ENCODE measurements around the gene CYP2W1.
"Not testable (repeated sequence)": the region's sequence is repeated elsewhere in the genome, so short reads cannot be mapped to it uniquely, and the experiment has no call there.

Gene CYP2W1

GRCh38 chr7:940599-941408 lies 42.2 kb upstream of the CYP2W1 start:
- H3K9me3 ChIP-seq (ENCODE audit: severe bottlenecking), result peaks cover 3% of the 10 kb centered on the region
- H3K4me1 ChIP-seq (ENCODE audit: insufficient read depth, poor library complexity, severe bottlenecking), result peaks cover 13% of the 10 kb centered on the region
- ATAC-seq (ENCODE audit: low read depth) (no peak), DNase-seq (ENCODE audit: low spot score) (no peak)
- no peak overlapping the region for H3K27ac ChIP-seq (ENCODE audit: poor library complexity, severe bottlenecking)
- no peaks in the 10 kb centered on the region for H3K27me3 ChIP-seq (ENCODE audit: insufficient read depth, poor library complexity, severe bottlenecking)
- no peak for TF ChIP-seq CTCF (IDR thresholded peaks at IDR 0.05; ENCODE audit: poor library complexity, severe bottlenecking)
- H3K36me3 ChIP-seq (ENCODE audit: low read depth), result peaks cover 5% of the 10 kb centered on the region; the same call in 1 of the 2 replicates
- H3K4me3 ChIP-seq (ENCODE audit: severe bottlenecking), result no peak overlapping the region

- peaks cover 25% of the 10 kb centered on the region for H3K4me1 ChIP-seq (ENCODE audit: insufficient read depth, poor library complexity, severe bottlenecking)
- peak overlapping the region; percentile 94 for H3K27ac ChIP-seq (ENCODE audit: poor library complexity, severe bottlenecking)
- H3K27me3 ChIP-seq (ENCODE audit: insufficient read depth, poor library complexity, severe bottlenecking); H3K36me3 ChIP-seq (ENCODE audit: low read depth); H3K9me3 ChIP-seq (ENCODE audit: severe bottlenecking); H3K4me3 ChIP-seq (ENCODE audit: severe bottlenecking); ATAC-seq (ENCODE audit: low read depth): not testable (repeated sequence)
- DNase-seq (ENCODE audit: low spot score), result peak; percentile 1
These were observed 39.2 kb upstream of the CYP2W1 start for GRCh38 chr7:943793-944192.

- no peak for ATAC-seq (ENCODE audit: low read depth)
- DNase-seq (ENCODE audit: low spot score), result no peak
- Histone ChIP-seq H3K27ac (ENCODE audit: poor library complexity, severe bottlenecking) (peak overlapping the region; percentile 94), H3K36me3 (ENCODE audit: low read depth) (peaks cover 5% of the 10 kb centered on the region; the same call in 1 of the 2 replicates), H3K27me3 (ENCODE audit: insufficient read depth, poor library complexity, severe bottlenecking) (no peaks in the 10 kb centered on the region), H3K4me3 (ENCODE audit: severe bottlenecking) (no peak overlapping the region), H3K9me3 (ENCODE audit: severe bottlenecking) (peaks cover 3% of the 10 kb centered on the region), H3K4me1 (ENCODE audit: insufficient read depth, poor library complexity, severe bottlenecking) (peaks cover 32% of the 10 kb centered on the region)
- no peak for TF ChIP-seq CTCF (IDR thresholded peaks at IDR 0.05; ENCODE audit: poor library complexity, severe bottlenecking)
These were observed 38.2 kb upstream of the CYP2W1 start for GRCh38 chr7:944744-945143.

GRCh38 chr7:945147-945555 lies 37.8 kb upstream of the CYP2W1 start:
- ATAC-seq (ENCODE audit: low read depth), result peak; percentile 38
- H3K36me3 ChIP-seq (ENCODE audit: low read depth), result peaks cover 5% of the 10 kb centered on the region; the same call in 1 of the 2 replicates
- H3K27ac ChIP-seq (ENCODE audit: poor library complexity, severe bottlenecking), result peak overlapping the region; percentile 94
- no peaks in the 10 kb centered on the region for H3K27me3 ChIP-seq (ENCODE audit: insufficient read depth, poor library complexity, severe bottlenecking)
- peaks cover 35% of the 10 kb centered on the region for H3K4me1 ChIP-seq (ENCODE audit: insufficient read depth, poor library complexity, severe bottlenecking)
- DNase-seq (ENCODE audit: low spot score), result peak; percentile 70
- peak overlapping the region; percentile 9 for H3K4me3 ChIP-seq (ENCODE audit: severe bottlenecking)
- TF ChIP-seq CTCF (IDR thresholded peaks at IDR 0.05; ENCODE audit: poor library complexity, severe bottlenecking), result no peak
- H3K9me3 ChIP-seq (ENCODE audit: severe bottlenecking), result peaks cover 3% of the 10 kb centered on the region

GRCh38 chr7:945556-946255 lies 37.3 kb upstream of the CYP2W1 start:
- Histone ChIP-seq H3K4me1 (ENCODE audit: insufficient read depth, poor library complexity, severe bottlenecking) (peaks cover 35% of the 10 kb centered on the region), H3K36me3 (ENCODE audit: low read depth) (peaks cover 5% of the 10 kb centered on the region; the same call in 1 of the 2 replicates), H3K27ac (ENCODE audit: poor library complexity, severe bottlenecking) (peak overlapping the region; percentile 94), H3K4me3 (ENCODE audit: severe bottlenecking) (peak overlapping the region; percentile 9), H3K27me3 (ENCODE audit: insufficient read depth, poor library complexity, severe bottlenecking) (no peaks in the 10 kb centered on the region), H3K9me3 (ENCODE audit: severe bottlenecking) (peaks cover 3% of the 10 kb centered on the region)
- ATAC-seq (ENCODE audit: low read depth), result peak; percentile 98
- peak; percentile 100 for DNase-seq (ENCODE audit: low spot score)
- TF ChIP-seq CTCF (IDR thresholded peaks at IDR 0.05; ENCODE audit: poor library complexity, severe bottlenecking), result no peak

Data from RWPE2 (cell line).